SU-DHL-6 (cell line): ENCODE results near the gene BAZ1A.

Source experiments
- EZH2phosphoT487 ChIP-seq: fragments of 200-600 bp; sonication (generic), shearing (Covaris generic); conservative IDR thresholded peaks from 2 replicates; pipeline ENCODE4 v1.6.1; 2018; ENCODE audit warnings: mild to moderate bottlenecking, antibody characterized with exemption, low read length, moderate library complexity, mixed read lengths
- TF ChIP-seq, protein P1 (sequence below): fragments of 200-600 bp; sonication (generic); IDR thresholded peaks from one replicate; pipeline ENCODE4 v1.5.1; 2017; ENCODE audit warnings: antibody characterized with exemption, mild to moderate bottlenecking, low read length, moderate library complexity; ENCODE audit not compliant: insufficient read depth, poor library complexity, severe bottlenecking

GRCh38 chr14:34713681-34714319 is 161.4 kb downstream of the BAZ1A start:
- TF ChIP-seq, protein P1, sequence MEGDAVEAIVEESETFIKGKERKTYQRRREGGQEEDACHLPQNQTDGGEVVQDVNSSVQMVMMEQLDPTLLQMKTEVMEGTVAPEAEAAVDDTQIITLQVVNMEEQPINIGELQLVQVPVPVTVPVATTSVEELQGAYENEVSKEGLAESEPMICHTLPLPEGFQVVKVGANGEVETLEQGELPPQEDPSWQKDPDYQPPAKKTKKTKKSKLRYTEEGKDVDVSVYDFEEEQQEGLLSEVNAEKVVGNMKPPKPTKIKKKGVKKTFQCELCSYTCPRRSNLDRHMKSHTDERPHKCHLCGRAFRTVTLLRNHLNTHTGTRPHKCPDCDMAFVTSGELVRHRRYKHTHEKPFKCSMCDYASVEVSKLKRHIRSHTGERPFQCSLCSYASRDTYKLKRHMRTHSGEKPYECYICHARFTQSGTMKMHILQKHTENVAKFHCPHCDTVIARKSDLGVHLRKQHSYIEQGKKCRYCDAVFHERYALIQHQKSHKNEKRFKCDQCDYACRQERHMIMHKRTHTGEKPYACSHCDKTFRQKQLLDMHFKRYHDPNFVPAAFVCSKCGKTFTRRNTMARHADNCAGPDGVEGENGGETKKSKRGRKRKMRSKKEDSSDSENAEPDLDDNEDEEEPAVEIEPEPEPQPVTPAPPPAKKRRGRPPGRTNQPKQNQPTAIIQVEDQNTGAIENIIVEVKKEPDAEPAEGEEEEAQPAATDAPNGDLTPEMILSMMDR: no peak
- no peak for TF ChIP-seq EZH2phosphoT487
